HL-60 (cell line): ENCODE results near the gene FAM47E.

Experiments
- DNase-seq, 2 experiments: peaks; one replicate each; pipeline ENCODE4 v3.0.0-alpha.2; 2010 to 2020; ENCODE audit warnings: low read depth in 1 of 2, low spot score in 1 of 2
- H3K27ac ChIP-seq: fragments of 250-450 bp; sonication (Bioruptor Pico); replicated peaks from 2 replicates; pipeline ENCODE4 v1.5.1; 2020; ENCODE audit warnings: mild to moderate bottlenecking, moderate library complexity
- H3K27me3 ChIP-seq: fragments of 250-450 bp; sonication (Bioruptor Pico); 2 replicates; pipeline ENCODE4 v1.5.1; 2021; ENCODE audit warnings: mild to moderate bottlenecking, moderate library complexity; ENCODE audit not compliant: insufficient read depth, poor library complexity, severe bottlenecking
- H3K4me3 ChIP-seq: replicated peaks from 2 replicates; pipeline ENCODE4 v1.5.1; 2011; ENCODE audit warnings: mild to moderate bottlenecking, control low read depth, low read length; ENCODE audit not compliant: insufficient read depth
- GABPA ChIP-seq: IDR thresholded peaks from 2 replicates; pipeline ENCODE4 v1.6.1; 2012; ENCODE audit warnings: low read depth
- POLR2AphosphoS5 ChIP-seq: IDR thresholded peaks from 2 replicates; pipeline ENCODE4 v1.6.1; 2012; ENCODE audit warnings: low read depth
- SPI1 ChIP-seq: IDR thresholded peaks from 2 replicates; pipeline ENCODE4 v1.6.1; 2012; ENCODE audit warnings: low read depth, mild to moderate bottlenecking, borderline replicate concordance
- TF ChIP-seq, protein P1 (sequence below): IDR thresholded peaks from 2 replicates; pipeline ENCODE4 v1.6.1; 2012; ENCODE audit warnings: low read depth; ENCODE audit not compliant: insufficient replicate concordance
- TF ChIP-seq, protein P2 (sequence below): IDR thresholded peaks from one replicate; pipeline ENCODE4 v1.5.1; 2011; ENCODE audit warnings: low read length, control low read depth, inconsistent platforms; ENCODE audit not compliant: insufficient read depth

FAM47E gene

GRCh38 chr4:76270244-76271175 lies 19.0 kb downstream of the FAM47E start:
- Histone ChIP-seq H3K27me3 (no peaks in the 10 kb centered on the region), H3K4me3 (no peak overlapping the region), H3K27ac (no peak overlapping the region)
- TF ChIP-seq POLR2AphosphoS5 (no peak), GABPA (no peak), SPI1 (no peak)
- TF ChIP-seq, protein P1, sequence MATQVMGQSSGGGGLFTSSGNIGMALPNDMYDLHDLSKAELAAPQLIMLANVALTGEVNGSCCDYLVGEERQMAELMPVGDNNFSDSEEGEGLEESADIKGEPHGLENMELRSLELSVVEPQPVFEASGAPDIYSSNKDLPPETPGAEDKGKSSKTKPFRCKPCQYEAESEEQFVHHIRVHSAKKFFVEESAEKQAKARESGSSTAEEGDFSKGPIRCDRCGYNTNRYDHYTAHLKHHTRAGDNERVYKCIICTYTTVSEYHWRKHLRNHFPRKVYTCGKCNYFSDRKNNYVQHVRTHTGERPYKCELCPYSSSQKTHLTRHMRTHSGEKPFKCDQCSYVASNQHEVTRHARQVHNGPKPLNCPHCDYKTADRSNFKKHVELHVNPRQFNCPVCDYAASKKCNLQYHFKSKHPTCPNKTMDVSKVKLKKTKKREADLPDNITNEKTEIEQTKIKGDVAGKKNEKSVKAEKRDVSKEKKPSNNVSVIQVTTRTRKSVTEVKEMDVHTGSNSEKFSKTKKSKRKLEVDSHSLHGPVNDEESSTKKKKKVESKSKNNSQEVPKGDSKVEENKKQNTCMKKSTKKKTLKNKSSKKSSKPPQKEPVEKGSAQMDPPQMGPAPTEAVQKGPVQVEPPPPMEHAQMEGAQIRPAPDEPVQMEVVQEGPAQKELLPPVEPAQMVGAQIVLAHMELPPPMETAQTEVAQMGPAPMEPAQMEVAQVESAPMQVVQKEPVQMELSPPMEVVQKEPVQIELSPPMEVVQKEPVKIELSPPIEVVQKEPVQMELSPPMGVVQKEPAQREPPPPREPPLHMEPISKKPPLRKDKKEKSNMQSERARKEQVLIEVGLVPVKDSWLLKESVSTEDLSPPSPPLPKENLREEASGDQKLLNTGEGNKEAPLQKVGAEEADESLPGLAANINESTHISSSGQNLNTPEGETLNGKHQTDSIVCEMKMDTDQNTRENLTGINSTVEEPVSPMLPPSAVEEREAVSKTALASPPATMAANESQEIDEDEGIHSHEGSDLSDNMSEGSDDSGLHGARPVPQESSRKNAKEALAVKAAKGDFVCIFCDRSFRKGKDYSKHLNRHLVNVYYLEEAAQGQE, result no peak
- TF ChIP-seq, protein P2, sequence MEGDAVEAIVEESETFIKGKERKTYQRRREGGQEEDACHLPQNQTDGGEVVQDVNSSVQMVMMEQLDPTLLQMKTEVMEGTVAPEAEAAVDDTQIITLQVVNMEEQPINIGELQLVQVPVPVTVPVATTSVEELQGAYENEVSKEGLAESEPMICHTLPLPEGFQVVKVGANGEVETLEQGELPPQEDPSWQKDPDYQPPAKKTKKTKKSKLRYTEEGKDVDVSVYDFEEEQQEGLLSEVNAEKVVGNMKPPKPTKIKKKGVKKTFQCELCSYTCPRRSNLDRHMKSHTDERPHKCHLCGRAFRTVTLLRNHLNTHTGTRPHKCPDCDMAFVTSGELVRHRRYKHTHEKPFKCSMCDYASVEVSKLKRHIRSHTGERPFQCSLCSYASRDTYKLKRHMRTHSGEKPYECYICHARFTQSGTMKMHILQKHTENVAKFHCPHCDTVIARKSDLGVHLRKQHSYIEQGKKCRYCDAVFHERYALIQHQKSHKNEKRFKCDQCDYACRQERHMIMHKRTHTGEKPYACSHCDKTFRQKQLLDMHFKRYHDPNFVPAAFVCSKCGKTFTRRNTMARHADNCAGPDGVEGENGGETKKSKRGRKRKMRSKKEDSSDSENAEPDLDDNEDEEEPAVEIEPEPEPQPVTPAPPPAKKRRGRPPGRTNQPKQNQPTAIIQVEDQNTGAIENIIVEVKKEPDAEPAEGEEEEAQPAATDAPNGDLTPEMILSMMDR, result no peak
- no peak for DNase-seq

DNA sequence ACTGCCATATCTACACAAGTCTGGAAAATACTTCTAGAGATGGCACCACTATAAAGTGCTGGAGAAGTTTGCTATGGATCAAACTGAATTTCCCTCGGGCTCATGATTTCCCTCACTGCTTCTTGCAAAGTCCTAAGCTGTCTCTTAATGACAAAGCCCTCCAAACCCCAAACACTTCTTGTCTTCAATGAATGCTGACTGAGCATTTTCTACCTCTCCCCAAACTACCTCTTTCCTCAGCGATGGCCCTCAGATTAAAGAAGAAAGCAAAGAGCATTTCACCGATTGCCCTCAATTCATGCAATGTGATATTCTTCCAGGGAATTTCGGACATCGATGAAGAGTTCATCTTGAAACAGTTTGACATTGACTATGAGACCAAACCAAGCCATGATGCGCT lies 19.7 kb downstream of the FAM47E start:
- no peak for DNase-seq
- no peak overlapping the region for H3K4me3 ChIP-seq
- TF ChIP-seq, protein P1, result no peak
- TF ChIP-seq, protein P2, result no peak
- no peak for TF ChIP-seq GABPA
- no peak for TF ChIP-seq POLR2AphosphoS5
- no peak for TF ChIP-seq SPI1
- H3K27me3 ChIP-seq, result no peaks in the 10 kb centered on the region
- H3K27ac ChIP-seq, result no peak overlapping the region

GRCh38 chr4:76272073-76272472 lies 20.6 kb downstream of the FAM47E start:
- Histone ChIP-seq H3K27ac (no peak overlapping the region), H3K27me3 (no peaks in the 10 kb centered on the region), H3K4me3 (no peak overlapping the region)
- no peak for TF ChIP-seq SPI1
- no peak for TF ChIP-seq GABPA
- TF ChIP-seq, protein P1, result no peak
- TF ChIP-seq POLR2AphosphoS5, result no peak
- TF ChIP-seq, protein P2, result no peak
- peak; percentile 14 to 42 for DNase-seq
